Stimulated activated CD8-positive, alpha-beta memory T cell treated with anti-CD3 and anti-CD28 coated beads, Interleukin-7, amount 100 ng/mL, for 4 hours (primary cell): Measurements from ENCODE around the gene MRTFB.

Experiments used
- DNase-seq, 2 donors: peaks; one replicate each; pipeline ENCODE4 v3.0.0-alpha.2; 2020; ENCODE audit warnings: low read depth in 2 of 2

MRTFB gene

DNA sequence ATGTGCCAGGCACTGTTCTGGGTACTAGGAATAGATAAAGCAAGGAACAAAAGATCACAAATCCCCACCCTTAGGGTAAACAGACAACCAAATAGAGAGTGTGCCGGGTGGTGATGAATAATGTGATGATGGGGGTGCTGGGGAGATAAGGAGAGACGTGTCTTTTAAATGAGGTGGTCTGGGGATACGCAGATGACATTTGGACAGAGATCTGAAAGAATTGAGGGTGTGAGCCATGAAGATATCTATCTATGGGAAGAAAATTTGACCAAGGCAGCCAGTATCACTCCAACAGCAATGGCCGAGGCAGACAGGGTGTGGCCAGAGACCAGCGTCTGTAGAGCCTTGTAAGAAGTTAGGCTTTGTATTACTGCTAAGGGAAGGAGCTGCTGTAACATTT is 165.3 kb downstream of the MRTFB start:
- no peak for DNase-seq

DNA sequence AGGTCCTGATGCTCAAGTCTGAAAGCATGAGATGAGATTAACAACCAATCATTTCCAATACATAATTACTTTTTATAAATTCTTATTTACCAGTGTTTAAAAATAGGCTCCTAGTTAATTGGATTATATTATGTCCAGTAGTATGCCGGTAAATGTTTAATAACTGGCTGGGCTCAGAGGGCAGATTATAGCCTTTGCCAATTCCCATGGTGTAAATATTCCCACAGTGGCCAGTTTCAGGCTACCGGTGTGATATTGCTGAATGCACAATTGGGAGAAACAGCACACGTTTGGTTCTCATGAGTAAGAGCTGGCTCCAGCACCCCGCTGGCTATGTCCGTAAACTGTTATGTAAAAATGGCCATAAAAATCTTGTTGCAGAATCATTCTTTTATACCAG is 167.6 kb downstream of the MRTFB start:
- no peak for DNase-seq

DNA sequence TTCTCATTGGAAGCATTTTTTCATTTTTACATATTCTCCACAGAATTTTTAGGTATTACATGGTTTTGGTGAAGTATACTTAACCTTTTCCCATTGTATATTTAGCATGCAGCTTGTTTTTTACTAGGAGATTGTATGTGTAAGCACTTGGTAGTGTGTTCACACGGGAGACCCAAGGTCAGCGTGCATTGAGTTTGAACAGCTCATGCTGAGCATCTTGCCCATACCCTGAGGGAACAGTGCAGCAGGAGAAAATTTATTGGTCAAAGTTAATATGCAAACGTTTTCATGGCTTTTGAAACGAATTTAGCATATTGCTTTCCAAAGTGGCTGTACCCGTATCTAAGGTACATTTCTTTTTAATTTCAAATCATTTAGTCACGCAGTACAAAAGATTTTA is 168.7 kb downstream of the MRTFB start:
- no peak for DNase-seq

DNA sequence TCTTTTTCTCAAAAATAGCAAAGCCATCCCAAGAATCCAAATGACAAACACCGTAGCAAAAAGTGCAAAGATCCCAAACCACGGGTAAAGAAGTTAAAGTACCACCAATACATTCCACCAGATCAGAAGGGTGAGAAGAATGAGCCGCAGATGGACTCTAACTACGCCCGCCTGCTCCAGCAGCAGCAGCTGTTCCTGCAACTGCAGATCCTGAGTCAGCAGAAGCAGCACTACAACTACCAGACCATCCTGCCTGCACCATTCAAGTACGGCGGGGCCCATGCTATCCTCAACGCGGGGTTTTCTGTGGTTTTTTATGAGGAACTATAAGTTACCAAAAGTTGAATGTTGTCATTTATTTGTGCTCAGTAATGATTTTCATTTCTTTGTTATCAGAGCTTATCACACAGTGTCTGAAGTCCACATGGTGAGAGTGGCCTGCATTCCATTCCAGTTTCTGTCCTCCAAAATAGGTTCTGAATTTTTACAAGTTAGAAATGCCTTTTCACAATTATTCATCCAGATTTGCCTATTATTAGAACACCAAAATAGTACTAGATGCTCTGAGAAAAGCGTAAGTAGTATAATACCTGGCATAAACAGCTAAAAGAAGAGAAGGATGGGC is 169.2 kb downstream of the MRTFB start:
- no peak for DNase-seq

DNA sequence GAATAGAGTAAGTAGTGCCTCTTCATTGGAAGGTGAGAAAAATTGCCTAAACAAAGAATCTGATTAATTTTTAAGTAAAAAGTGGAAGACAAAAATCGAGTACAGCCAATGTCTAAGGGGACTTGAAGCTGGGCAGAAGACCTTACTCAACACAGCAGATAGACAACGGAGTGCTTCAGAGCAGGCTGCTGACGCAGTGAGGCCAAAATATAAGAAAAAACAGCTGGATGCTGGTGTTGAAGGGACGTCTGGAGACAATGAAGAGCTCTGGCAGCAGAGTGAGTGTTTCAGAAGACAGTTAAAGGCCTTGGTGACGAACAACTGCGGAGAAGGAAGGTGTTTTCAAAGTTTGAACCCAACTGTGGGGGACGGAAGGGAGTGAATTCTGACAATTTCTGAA is 169.8 kb downstream of the MRTFB start:
- DNase-seq, result no peak

DNA sequence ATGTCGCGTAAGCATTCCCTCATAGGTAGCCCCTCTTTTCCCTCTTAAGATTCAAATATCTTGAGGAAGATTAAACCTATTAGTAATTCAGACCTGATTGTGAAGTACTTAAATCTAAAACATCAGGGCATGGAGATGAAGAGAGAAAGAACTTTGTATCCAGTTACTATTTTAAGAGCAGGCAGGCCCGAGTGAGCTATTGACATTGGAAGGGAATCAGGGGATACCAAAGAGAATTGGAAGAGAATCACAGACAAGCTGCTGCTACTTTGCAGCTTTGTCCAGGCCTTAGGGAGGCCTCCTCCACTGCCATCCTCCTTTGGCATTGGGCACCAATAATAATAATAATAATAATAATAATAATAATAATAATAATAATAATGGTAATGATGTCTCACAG is 170.5 kb downstream of the MRTFB start:
- no peak for DNase-seq

DNA sequence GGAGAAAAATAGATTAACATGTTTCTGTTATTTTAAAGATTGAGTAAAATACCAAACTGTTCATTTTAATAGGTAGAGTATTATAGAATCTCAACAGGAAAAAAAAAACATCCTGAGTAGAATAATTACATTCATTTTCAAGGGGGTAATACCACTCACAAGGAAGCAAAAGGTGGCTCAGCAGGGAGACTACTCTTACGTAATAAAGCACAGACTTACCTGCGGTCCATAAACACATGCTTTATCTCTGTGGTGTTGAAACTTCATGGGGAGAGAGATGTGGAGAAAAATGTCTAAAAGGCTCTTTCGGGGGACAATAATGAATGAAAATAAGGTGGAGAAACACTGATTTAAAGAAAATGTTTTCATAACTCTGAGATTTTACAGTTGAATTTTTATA is 171.7 kb downstream of the MRTFB start:
- no peak for DNase-seq

DNA sequence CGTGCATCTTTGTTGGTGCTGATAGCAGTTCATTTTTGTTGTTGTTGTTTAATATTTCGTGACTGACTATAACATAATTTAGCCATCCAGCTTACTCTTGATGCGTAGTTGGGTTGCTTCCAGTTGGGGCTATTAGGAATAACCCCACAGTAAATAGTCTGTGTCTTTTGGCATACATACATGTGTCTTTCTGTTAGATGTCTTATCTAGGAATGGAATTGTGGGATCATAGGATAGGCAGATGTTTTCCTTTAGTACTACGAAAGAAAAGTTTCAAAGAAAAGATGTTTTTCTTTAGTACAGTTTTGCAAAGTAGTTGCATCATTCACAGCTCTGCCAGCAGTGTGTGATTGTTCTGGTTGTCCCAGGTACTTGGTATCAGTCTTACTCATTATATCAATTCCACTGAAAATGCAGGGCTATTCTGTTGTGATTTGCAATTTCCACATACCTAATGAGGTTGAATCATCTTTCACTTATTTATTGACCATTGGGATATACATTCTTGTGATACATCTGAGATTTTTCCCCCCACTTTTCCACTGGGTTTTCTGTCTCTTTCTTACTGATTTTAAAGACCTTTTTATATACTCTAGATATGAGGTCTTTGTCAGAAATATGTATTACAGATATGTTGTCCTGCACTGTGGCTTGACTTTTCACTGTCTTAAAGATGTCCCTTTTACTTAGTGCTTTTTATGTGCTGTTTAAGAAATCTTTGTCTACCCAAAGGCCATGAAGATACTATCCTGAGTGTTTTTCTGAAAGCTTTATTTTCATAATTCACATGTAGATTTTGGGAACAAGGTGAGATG is 173.3 kb downstream of the MRTFB start:
- no peak for DNase-seq

DNA sequence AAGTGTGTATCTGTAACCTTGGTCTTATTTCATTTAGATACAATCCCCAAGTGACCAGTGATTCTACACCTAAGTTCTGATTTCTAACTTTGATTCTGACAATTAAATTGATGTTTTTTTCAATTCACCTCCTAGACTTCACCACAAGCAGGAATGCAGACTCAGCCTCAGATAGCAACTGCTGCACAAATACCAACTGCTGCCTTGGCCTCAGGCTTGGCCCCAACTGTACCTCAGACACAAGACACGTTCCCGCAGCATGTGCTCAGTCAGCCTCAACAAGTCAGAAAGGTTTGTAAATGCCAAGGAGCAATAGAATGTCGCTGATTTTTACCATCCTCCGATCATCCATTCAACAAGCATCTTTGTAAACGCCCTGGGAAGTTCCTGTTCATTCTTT is 177.7 kb downstream of the MRTFB start:
- no peak for DNase-seq

DNA sequence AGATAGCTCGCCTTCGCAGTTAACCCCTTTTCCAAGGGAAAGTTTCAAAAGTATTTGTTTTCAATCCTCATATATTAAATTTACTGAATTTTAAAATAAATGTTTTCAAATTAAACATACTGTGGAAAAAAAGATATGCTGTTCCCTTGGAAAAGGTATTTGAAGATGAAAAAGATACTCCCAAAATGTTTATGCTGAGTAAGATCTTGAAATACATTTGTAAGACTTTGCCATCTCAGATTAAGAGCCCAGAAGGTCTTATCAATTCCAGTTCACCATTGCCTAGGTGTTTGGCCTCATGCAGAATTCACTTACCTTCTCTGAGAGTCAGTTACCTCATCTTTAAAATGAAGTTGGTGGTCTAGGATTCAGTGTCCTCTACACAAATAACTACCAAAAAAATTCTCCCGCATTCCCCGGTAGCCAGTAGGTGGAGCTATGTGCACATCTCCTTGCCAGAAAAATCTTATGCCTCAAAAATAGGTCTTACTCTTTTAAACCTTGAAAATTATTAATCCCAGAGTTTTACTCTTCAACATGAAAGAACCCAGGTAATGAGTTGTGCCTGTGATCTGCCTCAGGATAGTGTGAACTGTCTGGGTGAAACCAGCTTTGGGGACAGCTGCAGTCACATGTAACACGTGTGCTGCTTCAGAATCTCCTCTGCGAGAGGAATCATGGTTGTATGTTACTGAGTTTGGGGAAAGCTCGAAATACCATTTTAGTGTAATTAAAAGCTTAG is 178.3 kb downstream of the MRTFB start:
- DNase-seq, result peak; percentile 5 to 32

DNA sequence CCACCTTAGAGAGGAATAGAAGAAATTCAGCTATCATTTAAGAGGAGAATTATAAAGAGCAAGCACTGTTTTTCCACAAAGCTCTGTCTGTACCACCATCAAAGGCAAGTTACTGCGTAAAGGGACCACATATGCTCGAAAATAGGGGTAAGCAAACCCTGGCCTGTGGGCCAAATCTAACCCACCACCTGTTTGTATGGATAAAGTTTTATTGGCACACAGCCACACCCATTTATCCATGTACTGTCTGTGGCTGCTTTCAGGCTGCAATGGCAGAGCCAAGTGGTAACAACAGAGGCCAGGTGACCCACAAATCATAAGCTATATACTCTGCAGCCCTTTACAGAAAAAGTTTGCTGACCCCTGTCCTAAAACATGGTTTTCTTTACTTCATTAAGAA is 180.3 kb downstream of the MRTFB start:
- no peak for DNase-seq

DNA sequence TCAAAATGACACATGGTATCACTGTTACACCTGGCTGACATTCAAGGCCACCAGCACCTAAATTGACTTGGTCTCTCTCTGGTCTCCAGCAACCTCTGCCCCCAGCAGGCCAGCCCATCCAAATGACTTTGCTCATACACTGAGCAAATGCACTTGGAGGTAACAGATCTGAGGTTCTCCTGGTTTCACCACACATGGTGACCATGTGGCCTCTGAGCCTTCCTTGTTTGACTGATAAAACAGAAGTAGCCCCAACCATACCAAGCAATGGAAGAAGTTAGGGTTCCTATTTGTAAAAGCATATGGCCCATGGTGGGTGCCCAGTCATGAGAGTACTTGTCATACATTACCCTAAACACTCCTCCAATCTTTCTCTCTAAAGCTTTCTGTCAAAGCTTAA is 181.7 kb downstream of the MRTFB start:
- DNase-seq, result no peak

DNA sequence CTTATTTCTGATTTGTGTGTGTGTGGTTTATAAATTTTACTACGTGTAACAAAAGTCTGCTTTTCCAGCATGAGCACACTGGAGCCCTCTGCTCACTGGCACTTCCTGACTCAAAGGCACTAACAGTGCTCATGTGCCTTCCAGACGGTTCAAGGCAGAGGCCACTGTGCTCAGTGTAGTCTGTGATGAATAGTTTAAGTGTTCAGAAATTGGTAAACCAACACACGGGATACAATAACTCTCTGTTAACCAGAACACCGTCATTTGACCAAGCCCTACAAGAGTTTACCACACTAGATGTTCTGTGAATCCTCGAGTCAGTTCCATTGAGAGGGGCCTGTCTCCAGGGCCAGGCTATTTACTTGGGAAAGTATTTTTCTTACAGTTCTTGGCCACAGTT is 191.9 kb downstream of the MRTFB start:
- DNase-seq, result no peak

DNA sequence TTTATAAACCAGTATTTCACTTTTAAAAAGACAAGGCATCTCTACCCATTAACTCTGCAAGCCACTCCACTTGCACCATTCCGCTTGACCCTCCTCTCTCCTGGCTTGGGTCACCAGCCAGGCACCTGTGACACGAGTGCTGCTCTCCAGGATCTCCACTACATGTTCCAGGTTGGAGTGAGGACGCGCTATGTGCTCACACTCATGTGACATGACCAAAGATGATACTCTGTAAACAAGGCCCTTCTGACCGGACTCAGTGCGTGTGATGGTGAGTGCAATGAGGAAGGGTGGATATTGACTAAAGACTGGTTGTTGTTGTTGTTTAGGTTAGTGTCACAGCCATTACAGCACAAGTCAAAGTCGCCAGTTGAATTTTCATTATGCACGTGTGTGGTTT is 192.7 kb downstream of the MRTFB start:
- no peak for DNase-seq

DNA sequence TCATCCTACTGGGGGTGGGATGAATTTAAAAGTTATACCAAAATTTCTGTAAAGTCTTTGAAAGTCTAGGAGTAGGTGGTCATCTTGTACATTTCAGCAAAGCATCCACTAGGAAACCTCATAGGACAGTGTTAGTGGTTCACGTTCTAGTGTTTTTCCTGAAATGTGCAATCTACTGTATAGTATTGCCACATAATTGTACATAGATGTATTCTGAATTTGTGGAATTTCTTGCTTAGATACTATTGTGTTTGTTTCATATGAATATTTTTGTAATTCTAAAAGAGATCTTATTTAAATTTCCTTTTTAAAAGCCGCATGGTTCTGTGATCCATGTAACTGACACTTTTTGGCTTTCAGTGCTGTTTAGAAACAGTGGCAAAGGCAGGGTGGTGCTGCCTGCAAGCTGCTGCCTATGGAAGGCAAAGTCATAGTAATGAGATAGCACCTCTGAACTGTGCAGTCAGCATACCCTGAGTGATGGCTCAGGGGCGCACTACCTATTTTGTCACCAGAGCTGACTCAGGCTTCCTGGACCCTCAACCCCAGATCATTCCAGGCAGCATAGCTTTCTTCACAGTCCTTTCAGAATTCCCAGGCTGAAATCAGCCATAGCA is 193.3 kb downstream of the MRTFB start:
- DNase-seq, result no peak

DNA sequence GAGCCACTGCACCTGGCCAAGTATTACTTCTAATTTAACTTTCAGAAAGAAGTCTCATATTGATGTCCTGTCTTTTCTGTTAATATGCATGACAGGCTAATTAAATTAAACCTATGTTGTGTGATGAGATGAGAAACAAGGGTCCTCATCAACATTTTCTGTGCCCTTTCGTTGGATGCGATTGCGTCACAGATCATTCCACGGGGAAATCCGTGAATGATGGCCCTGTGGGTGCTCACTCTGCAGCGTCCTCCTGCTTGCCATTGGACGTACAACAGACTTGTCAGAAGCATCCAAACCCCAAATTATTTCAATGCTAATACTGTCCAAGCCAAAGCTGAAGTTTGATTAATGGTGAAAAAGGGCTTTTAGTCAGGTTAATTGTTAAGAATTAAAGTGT is 197.0 kb downstream of the MRTFB start:
- no peak for DNase-seq

DNA sequence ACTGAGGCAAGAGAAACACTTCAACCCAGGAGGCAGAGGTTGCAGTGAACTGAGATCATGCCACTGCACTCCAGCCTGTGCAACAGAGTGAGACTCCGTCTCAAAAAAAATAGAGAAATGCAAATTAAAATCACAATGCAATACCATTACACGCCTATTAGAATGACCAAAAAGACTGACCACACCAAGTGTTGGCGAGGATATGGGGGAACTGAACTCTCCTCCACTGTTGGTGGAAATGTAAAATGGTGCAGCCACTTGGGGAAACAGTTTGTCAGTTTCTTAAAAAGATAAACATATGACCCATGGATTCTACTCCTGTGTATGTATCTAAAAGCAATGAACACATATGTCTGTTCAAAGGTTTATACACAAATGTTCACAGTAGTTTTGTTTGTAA is 204.8 kb downstream of the MRTFB start:
- DNase-seq, result no peak

DNA sequence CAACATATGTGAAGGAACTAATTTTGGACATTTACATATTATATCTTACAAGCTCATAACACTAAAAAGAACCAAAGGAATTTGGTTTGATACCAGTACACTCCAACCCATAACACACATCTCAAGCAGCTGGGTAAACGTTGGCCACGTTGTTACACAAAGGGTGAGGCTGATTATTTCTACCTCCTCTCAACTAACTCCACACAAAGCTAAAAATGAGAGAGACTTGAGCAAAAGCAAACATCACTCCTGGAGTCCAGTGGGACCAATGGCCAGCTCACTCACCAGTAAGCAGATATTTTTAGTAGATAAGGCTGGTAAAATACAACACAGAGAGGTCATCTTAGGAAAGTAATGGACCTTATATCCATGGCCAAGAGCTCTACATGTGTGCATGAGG is 207.6 kb downstream of the MRTFB start:
- no peak for DNase-seq

DNA sequence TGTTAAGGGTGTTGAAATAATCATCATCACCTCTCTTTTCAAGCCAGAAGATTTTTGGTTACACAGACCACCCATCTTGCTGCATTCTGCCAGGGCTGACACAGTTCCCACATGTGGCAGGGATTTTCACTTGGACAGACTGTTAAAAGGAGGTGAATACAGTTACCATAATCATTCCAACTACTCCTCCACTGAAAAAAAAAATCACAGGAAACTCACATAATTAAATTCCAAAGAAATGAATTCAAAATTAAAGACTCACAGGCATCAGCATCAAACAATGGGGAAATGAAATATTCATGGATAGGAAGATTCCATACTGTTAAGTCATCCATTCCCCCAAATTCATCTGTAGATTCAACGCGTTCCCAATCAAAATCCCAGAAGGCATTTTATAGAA is 209.4 kb downstream of the MRTFB start:
- DNase-seq, result no peak

DNA sequence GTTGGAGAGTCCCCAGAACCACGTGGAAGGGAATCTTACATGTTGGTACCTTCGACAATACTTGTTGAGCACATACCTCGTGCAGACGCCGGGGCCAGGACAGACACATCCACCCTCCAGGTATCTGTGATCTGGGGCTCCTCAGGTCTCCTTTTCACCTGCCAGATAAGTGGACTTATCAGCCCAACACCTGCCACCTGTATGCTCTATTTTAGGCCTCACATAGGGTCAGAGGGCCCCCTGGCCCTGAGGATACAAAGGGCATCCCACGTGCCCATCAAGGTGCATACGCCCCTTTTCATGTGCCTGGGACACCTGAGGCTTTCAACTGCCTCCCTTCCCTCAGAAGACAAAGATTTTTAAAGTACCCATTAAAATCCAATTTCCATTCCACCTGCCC is 212.7 kb downstream of the MRTFB start:
- DNase-seq, result no peak

DNA sequence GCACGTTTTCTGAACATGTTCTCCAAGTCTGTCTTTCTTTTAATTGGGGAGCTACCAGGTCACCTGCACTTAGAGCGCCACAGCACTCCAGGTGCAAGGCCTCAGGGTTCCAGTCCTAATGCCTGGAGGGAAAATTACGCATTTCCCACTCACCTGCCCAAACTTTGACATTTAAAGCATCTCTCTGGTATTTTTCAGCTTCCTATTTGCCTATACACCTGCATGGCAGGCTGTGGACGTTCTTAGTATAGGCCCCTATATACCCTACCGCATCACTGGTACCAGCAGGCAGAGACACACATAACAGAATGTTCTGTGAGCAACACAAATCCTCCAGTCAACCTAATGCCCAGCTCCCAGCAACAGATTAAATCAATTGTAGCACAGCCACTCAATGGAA is 213.3 kb downstream of the MRTFB start:
- DNase-seq, result no peak

DNA sequence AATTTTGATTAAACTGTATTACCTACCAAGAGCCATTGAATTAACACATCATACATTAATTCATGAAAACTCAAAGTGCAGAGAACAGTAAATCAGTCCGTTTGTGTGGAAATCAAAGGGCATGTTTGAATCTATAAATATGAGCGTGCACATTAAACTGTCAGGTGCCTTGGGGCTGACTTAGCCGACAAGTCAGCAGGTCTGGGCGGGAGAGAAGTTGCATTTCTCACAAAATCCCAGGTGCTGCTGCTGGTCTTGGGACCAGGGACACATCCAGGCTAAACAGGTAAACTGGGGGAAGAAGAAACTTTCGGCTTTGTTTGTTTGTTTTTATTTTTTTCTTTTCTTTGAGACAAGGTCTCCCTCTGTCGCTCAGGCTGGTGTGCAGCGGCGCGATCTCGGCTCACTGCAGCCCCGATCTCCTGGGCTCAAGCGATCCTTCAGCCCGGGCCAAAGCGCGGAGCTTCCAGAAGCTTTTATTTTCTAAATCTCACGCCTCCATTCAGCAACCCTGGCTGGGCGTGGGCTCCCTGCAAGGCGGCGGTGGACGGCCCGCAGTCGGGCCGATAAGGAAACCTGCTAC is 213.9 kb downstream of the MRTFB start:
- DNase-seq, result no peak
